Loucy (cell line): ENCODE measurements around the gene SERPINB1.
A peak's percentile ranks its signal among the peaks of the same experiment; 100 is the strongest.

Experiments used
- EZH2phosphoT487 ChIP-seq: fragments of 200-600 bp; IDR thresholded peaks from 2 replicates; pipeline ENCODE4 v1.6.1; 2018; ENCODE audit warnings: antibody characterized with exemption, mild to moderate bottlenecking, moderate library complexity, borderline replicate concordance
- TF ChIP-seq, protein P1 (sequence below): fragments of 200-600 bp; sonication (generic); conservative IDR thresholded peaks from 2 replicates; pipeline ENCODE4 v1.5.1; 2014; ENCODE audit warnings: mild to moderate bottlenecking, antibody characterized with exemption, low read length

- TF ChIP-seq, protein P1, sequence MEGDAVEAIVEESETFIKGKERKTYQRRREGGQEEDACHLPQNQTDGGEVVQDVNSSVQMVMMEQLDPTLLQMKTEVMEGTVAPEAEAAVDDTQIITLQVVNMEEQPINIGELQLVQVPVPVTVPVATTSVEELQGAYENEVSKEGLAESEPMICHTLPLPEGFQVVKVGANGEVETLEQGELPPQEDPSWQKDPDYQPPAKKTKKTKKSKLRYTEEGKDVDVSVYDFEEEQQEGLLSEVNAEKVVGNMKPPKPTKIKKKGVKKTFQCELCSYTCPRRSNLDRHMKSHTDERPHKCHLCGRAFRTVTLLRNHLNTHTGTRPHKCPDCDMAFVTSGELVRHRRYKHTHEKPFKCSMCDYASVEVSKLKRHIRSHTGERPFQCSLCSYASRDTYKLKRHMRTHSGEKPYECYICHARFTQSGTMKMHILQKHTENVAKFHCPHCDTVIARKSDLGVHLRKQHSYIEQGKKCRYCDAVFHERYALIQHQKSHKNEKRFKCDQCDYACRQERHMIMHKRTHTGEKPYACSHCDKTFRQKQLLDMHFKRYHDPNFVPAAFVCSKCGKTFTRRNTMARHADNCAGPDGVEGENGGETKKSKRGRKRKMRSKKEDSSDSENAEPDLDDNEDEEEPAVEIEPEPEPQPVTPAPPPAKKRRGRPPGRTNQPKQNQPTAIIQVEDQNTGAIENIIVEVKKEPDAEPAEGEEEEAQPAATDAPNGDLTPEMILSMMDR = peak; percentile 50
- TF ChIP-seq EZH2phosphoT487 = no peak
These were observed 58.3 kb downstream of the SERPINB1 start for GRCh38 chr6:2783188-2783963.
